Heart left ventricle (tissue), 13 donors: Measurements from ENCODE around the gene SLC38A10.

Source experiments
- POLR2A ChIP-seq, 2 donors: fragments of 450-650 bp; IDR thresholded peaks; one replicate each; pipeline ENCODE4 v1.6.1; 2017; ENCODE audit warnings: antibody characterized with exemption in 2 of 2, mild to moderate bottlenecking in 2 of 2, moderate library complexity in 2 of 2
- TF ChIP-seq, protein P1 (sequence below), 12 donors: fragments of 200-600 bp; sonication (generic) in 4 of 12; IDR thresholded peaks; one replicate each; pipeline versions ENCODE4 v1.5.0 to v1.8.0; 2018 to 2022; ENCODE audit warnings: antibody characterized with exemption in 12 of 12, mild to moderate bottlenecking in 5 of 12
- donor health status: ischemic (EF 13 %, LVEDD 7.1; RV severe dilation, severe dysfunction).
- donor health status: DM: no; HTN: yes; CAD: no.
- donor health status: DM: no; HTN: no; CAD: no.
- donor health status: ischemic (EF 25% LVEDD 6.9; RV normal size, moderate dysfunction).
- donor health status: ischemic (EF 25% LVEDD 5.7; RV mildly dilated, moderate dysfunction).
- donor health status: ischemic (EF 35%, LVEDD 5.7; RV mildly dilated, moderate dysfunction).
- donor health status: nonischemic (EF 11% LVEDD 7.7; RV severe dilation, severe dysfunction).
- donor health status: DM: yes; HTN: yes; CAD: no.
- donor health status: PGD.
- donor health status: ischemic (EF 29% LVEDD 5.4; RV normal size, mild dysfunction).
- donor health status: nonischemic (EF 23%, LVEDD 6.1; RV moderate dilation, normal function).

DNA sequence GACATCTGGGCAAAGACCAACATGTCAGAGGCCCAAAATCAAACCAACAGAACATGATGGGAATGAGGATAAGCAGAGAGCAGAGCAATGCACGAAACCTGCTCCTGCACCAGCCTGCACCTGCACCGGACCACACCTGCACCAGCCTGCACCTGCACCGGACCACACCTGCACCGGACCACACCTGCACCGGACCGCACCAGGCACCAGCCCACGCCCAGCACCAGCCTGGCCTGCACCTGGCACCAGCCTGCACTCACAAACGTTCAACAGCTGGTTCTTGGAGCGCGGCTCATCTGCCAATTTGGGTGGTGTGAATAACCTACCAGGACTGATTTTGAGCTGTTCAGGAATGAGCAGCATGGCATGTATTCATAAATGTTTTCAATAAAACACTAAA is 90.5 kb downstream of the SLC38A10 start:
- TF ChIP-seq POLR2A (IDR thresholded peaks at IDR 0.05): no peak
- TF ChIP-seq, protein P1, sequence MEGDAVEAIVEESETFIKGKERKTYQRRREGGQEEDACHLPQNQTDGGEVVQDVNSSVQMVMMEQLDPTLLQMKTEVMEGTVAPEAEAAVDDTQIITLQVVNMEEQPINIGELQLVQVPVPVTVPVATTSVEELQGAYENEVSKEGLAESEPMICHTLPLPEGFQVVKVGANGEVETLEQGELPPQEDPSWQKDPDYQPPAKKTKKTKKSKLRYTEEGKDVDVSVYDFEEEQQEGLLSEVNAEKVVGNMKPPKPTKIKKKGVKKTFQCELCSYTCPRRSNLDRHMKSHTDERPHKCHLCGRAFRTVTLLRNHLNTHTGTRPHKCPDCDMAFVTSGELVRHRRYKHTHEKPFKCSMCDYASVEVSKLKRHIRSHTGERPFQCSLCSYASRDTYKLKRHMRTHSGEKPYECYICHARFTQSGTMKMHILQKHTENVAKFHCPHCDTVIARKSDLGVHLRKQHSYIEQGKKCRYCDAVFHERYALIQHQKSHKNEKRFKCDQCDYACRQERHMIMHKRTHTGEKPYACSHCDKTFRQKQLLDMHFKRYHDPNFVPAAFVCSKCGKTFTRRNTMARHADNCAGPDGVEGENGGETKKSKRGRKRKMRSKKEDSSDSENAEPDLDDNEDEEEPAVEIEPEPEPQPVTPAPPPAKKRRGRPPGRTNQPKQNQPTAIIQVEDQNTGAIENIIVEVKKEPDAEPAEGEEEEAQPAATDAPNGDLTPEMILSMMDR (IDR thresholded peaks at IDR 0.05): no peak
